Measurements from ENCODE around the gene APPBP2.

GRCh38 chr17:60559995-60560859, 34.2 kb upstream of the APPBP2 start:
- TF ChIP-seq SPI1 (IDR thresholded peaks at IDR 0.05; ENCODE audit: low read depth, low read length) (no peak), POLR2A (IDR thresholded peaks at IDR 0.05; ENCODE audit: low read depth, low read length) (no peak), POLR2AphosphoS5 (IDR thresholded peaks at IDR 0.05; ENCODE audit: low read depth, low read length) (no peak), PAX5 (IDR thresholded peaks at IDR 0.05; ENCODE audit: insufficient read depth, low read length, severe bottlenecking) (no peak), POU2F2 (IDR thresholded peaks at IDR 0.05; ENCODE audit: low read depth, low read length) (no peak)

Data from GM12891 (cell line).